Cardiac fibroblast (primary cell): ENCODE data around the gene PRIM2.
"Not testable (repeated sequence)": the region's sequence is repeated elsewhere in the genome, so short reads cannot be mapped to it uniquely, and the experiment has no call there.

Source experiments
- DNase-seq, 2 donors: peaks; one replicate each; pipeline versions ENCODE4 v3.0.0 to v3.0.0-alpha.2; 2010; ENCODE audit warnings: low read depth in 2 of 2
- H3K4me3 ChIP-seq, 2 donors: replicated peaks in 1 of 2; 1 replicate in 1 of 2; 2 replicates in 1 of 2; pipeline ENCODE4 v1.5.1; 2011; ENCODE audit warnings: low read depth in 2 of 2, low read length in 2 of 2, mild to moderate bottlenecking in 2 of 2, moderate library complexity in 1 of 2
- TF ChIP-seq, protein P1 (sequence below): IDR thresholded peaks from one replicate; pipeline ENCODE4 v1.5.1; 2011; ENCODE audit warnings: low read depth, mild to moderate bottlenecking, low read length, inconsistent platforms

The PRIM2 gene

DNA sequence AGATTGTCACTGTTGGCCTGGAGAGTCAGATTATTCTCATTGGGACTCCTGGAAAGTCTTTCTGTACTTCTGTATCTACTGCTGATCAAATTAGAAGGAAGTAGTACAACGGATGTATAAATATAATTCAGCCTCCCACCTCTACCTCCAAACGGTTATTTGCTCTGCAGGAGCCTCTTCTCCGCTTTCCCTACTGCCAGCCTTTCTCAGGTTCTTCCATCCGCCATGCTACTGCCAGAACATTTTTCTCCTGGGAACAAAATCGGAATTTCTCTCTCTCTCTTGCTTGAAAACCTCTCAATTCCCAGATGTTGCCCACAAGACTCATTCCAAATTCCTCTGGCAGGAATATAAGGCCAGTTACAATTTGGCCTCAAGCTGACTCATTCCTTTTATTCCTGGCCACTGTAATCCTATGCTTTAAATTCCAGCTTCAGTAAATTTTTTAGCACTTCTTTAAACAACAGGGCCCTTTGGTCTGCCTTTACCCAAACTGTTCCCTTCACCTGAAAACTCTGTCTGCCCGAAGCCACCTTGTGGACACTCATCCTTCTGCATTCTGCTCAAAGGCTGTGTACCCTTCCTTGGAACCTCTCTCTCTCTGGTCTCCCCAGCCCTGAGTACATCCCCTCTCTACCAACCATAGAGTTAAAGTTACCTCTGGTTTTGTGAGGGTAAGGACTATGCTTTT lies 354.7 kb downstream of the PRIM2 start:
- TF ChIP-seq, protein P1, sequence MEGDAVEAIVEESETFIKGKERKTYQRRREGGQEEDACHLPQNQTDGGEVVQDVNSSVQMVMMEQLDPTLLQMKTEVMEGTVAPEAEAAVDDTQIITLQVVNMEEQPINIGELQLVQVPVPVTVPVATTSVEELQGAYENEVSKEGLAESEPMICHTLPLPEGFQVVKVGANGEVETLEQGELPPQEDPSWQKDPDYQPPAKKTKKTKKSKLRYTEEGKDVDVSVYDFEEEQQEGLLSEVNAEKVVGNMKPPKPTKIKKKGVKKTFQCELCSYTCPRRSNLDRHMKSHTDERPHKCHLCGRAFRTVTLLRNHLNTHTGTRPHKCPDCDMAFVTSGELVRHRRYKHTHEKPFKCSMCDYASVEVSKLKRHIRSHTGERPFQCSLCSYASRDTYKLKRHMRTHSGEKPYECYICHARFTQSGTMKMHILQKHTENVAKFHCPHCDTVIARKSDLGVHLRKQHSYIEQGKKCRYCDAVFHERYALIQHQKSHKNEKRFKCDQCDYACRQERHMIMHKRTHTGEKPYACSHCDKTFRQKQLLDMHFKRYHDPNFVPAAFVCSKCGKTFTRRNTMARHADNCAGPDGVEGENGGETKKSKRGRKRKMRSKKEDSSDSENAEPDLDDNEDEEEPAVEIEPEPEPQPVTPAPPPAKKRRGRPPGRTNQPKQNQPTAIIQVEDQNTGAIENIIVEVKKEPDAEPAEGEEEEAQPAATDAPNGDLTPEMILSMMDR = peak; percentile 35
- not testable (repeated sequence) for H3K4me3 ChIP-seq
- peak; percentile 38 to 67 for DNase-seq

DNA sequence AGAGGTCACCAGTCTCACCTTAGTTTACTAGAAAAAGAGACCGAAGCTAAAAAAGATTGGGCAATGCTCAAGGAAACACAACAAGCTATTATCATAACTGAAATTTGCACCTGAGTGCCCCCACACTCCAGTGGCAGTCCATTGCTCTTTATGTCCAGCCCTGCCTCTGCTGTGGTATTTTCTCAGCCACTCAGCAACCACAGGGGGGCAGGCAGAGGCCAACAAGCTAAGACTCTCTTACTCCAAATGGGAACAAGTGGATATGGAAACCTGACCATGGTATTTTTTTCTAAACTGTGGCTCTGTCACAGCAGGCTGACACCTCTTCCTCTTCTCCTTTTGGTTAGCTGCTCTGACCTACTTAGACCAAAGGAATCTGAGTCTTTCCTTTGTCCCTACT lies 355.9 kb downstream of the PRIM2 start:
- not testable (repeated sequence) for H3K4me3 ChIP-seq
- peak; percentile 22 to 39 for DNase-seq

DNA sequence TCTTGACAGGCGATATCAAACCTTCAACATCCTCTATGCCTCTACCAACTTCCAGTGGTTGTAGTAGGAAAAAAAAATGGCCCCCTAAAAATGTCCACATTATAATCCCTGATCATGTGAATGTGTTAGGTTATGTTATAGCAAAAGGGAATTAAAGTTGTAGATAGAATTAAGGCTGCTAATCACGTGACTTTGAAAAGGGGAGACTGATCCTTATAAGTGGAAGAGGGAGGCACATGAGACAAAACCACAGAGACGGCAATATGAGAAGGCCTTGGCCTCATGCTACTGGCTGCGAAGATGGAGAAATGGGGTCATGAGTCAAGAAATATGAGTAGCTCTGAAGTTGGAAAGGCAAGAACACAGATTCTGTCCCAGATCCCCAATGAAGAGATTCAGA lies 358.0 kb downstream of the PRIM2 start:
- H3K4me3 ChIP-seq, DNase-seq: not testable (repeated sequence)

More for the DNA sequence above, 355.9 kb downstream of the PRIM2 start:
- TF ChIP-seq, protein P1 = peak; percentile 16

DNA sequence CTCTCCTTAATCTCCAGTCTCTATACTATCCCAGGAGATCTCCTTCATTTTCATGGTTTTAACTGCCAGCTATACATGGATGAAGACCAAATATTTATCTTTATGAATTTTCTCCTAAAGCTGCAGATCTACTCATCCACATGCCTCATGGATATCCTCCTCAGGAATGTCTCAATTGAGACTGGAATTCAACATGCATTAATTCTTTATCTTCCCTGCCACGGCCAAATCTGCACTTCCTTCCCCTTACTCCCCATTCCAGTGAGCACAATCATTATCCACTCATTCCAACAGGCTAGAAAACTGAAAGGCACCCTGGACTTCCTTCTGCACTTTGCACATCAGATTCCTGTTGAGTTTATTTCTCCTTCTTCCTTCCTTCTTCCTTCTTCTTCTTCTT lies 379.0 kb downstream of the PRIM2 start:
- not testable (repeated sequence) for H3K4me3 ChIP-seq, DNase-seq
